ENCODE measurements around the gene VAMP5.
"Not testable (repeated sequence)": the region's sequence is repeated elsewhere in the genome, so short reads cannot be mapped to it uniquely, and the experiment has no call there.

Gene VAMP5

DNA sequence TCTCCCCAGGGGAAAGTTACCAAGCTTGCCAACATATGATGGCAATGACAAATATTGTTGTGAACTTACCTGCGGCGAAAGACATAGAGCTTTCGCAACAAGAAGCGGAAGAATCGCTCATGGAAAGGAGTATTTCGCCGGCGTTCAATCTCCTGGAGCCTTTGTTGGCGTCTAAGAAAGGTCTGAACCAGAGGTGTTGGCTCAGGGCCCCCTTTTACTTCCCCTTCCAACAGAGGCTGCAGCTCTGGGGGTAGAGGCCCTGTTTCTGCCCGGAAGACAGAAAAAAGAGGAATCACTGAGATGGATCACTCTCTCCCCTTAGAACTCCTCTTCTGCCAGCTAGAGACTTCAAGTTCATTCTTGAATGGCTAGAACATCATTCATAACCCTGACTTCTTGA lies 33.7 kb upstream of the VAMP5 start:
- DNase-seq (ENCODE audit: low read depth): no peak

DNA sequence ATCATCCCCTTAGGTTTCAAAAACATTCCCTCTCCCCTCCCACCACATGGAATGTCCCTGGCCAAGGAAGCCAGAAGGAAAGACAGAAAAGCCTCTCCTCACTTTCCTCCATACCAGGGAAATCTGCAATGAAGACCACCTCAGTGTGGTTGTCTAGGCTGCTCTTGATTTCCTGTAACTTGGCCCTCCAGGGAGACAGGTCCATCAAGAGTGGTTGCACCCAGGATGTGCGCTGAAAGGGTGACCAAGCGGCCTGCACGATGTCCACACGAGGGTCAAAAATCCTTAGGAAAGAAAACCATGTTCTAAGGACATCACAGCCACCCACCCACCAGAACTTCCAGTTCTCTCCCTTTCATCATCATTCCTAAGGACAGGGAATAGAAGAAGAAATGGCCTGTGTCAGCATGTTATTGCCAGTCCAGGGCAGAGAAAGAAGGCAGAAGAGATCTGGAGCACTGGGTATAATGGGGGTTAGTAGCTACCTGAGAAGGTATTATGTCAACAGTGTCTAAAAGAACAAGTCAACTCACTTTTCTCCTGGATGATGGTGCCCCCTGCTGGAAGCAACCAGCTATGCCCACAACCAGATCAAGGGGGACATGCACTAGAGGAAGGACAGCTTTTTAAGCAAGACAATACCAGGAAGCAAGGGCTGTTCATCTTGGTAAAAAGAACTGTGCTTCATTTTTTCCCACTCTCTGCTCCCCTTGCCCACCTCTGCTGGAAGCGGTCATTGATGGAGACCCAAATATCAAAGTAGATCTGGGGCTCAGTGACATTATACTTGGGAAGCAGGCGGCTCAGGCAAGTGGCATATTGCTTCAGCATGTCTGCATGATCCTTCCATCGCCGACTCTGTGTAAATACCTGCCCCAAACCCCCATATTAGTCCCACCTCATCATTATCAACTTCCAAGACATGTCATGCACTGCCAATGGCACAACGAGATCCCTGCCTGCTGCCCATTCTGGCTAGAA lies 32.2 kb upstream of the VAMP5 start:
- peak; percentile 68 for DNase-seq (ENCODE audit: low read depth)

DNA sequence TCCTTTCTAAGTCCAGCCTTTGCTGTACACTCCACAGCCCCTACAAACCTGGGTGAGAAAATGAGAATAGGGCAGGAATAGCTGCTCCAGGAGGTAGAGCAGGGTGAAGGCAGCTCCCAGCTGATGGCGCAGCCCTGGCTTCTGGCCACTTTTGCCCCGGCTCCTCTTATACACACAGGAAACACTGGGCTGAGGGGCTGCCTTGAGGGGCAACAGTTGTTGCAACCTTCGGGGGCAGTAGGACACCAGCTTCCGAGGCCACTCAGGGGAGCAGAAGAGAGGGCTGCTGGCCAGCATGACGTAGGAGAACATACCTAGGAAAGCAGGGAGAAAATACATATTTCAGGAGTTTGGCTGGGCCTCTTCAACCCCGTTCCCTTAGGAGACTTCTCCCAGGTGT lies 31.0 kb upstream of the VAMP5 start:
- DNase-seq (ENCODE audit: low read depth): no peak

DNA sequence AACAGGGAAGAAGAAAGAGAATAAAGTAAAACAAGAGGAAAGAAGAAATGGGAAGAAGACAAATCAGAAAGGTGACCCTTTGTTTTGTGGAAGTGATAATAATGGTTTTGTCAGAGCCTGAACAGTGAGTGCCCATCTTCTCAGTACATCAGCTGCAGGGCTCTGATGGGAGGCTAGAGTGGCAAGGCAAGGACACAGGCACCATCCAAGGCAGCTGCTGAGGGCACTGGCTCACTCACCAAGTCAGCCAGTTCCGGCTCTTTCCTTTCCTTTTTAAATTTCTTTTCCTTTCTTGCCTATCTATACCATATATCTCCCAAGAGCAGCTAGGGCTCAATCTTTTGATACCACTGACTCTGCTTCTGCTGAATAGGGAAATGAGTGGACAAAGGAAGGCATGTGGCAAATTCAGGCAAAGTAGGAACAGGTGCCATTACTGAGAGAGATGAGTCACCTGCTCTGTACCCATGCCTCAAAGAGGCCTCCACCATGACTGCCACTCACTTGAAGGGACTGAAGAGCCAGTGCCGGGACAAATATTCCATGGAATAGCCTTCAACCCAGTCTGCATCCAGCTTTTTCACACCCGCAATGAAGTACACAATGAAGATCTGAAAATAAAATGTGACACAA lies 29.1 kb upstream of the VAMP5 start:
- DNase-seq (ENCODE audit: low read depth): no peak

- DNase-seq (ENCODE audit: low read depth): no peak
Observed at GRCh38 chr2:85557130-85557529, 27.1 kb upstream of the VAMP5 start.

GRCh38 chr2:85558160-85558559 lies 26.1 kb upstream of the VAMP5 start:
- DNase-seq (ENCODE audit: low read depth): no peak

DNA sequence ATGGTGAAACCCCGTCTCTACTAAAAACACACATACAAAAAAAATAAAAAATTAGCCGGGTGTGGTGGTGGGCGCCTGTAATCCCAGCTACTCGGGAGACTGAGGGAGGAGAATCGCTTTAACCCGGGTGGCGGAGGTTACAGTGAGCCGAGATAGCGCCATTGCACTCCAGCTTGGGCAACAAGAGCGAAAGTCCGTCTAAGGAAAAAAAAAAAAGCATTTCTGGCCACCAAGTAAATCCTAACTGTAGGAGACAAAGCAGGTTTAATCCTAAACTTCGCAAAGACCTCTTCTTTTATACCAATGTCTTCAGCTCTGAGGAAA lies 23.9 kb upstream of the VAMP5 start:
- not testable (repeated sequence) for DNase-seq (ENCODE audit: low read depth)

GRCh38 chr2:85560812-85561279 lies 23.4 kb upstream of the VAMP5 start:
- DNase-seq (ENCODE audit: low read depth): no peak

DNA sequence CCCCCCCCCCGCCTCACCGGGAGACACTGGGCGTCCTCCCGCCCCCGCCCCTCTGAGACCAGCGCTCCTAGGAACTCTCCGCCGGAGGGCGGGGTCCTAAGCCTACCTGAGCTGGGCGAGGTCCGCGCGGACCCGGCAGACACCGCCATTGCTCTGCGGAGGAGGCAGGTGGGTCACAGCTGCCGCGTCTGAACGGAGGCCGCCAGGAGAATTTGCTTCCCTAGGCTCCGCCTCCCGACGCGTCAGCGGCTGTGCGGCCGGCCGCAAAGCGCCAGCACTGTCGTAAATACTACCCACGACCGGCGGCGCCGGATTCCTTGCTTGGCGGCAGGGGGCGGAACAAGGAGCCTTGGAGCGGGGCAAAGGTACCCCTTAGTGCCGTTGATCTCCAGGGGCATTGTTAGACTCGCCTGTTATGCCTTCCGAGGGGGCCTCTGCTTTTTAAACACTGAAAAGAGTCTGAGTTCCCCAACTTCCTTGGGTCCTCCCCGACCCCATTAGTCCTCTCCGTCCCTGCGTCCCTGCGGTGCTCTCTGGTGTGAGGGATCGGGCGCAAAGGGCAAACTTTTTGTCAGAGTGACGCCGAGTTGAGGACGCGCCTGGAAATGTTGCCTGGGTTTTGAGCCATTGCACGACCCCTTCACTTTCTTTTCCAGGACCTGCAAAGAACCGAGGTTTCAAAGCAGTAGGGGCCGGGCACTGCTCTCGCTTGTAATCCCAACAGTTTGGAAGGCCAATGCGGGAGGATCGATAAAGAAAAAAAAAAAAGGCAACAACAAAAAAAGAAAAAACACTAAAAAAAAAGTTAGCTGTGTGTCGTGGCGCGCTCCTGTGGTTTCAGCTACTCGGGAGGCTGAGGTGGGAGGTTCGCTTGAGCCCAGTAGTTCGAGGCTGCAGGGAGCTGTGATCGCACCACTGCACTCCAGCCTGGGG lies 22.7 kb upstream of the VAMP5 start, which contains the start of gene GGCX:
GGCX (minus strand) TSS at position 214 of the 933 bp plus-strand sequence; CDS start at position 149, 65 bp downstream.
- DNase-seq (ENCODE audit: low read depth): peak; percentile 88

- DNase-seq (ENCODE audit: low read depth): no peak
Observed at GRCh38 chr2:85564144-85564563, 20.1 kb upstream of the VAMP5 start.

GRCh38 chr2:85566265-85566664 lies 18.0 kb upstream of the VAMP5 start:
- no peak for DNase-seq (ENCODE audit: low read depth)

DNA sequence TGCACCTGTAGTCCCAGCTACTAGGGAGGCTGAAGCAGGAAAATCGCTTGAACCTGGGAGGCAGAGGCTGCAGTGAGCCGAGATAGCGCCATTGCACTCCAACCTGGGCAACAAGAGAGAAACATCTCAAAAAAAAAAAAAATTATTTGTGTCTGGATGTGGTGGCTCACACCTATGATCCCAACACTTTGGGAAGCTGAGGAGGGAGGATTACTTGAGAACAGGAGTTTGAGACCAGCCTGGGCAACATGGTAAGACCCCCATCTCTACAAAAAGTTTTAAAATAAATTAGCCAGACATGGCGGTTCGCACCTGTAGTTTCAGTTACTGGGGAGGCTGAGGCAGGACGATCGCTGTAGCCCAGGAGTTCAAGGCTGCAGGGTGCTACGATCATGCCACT lies 8.5 kb upstream of the VAMP5 start:
- DNase-seq (ENCODE audit: low read depth): no peak

GRCh38 chr2:85577063-85577385 lies 7.2 kb upstream of the VAMP5 start:
- no peak for DNase-seq (ENCODE audit: low read depth)

- DNase-seq (ENCODE audit: low read depth): no peak
Observed at GRCh38 chr2:85577386-85578242, 6.6 kb upstream of the VAMP5 start, which contains the start of gene VAMP8. Gene VAMP8 (plus strand): TSS chr2:85577586. CDS start chr2:85577647, 61 bp downstream.

GRCh38 chr2:85578243-85579180 lies 5.7 kb upstream of the VAMP5 start:
- no peak for DNase-seq (ENCODE audit: low read depth)

GRCh38 chr2:85579266-85579935 lies 4.8 kb upstream of the VAMP5 start:
- DNase-seq (ENCODE audit: low read depth): no peak

DNA sequence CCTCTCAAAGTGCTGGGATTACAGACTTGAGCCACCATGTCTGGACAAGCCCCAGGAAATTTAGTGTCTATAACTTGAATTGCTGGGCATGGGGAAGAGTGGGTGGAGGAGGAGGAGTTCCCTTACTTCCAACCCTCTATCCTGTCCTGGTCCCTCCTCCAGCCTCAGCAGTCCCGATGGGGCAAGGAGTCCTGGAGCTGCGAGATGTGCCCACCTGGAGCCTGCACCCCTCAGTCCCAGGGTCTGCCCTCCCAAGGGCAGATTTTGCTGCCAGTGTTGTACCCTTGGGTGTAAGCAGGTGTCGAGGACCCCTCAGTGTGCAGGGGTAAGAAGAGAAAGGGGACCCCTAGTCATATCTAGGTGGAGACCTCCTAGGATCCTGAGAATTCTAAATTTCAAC lies 4.0 kb upstream of the VAMP5 start:
- no peak for DNase-seq (ENCODE audit: low read depth)

DNA sequence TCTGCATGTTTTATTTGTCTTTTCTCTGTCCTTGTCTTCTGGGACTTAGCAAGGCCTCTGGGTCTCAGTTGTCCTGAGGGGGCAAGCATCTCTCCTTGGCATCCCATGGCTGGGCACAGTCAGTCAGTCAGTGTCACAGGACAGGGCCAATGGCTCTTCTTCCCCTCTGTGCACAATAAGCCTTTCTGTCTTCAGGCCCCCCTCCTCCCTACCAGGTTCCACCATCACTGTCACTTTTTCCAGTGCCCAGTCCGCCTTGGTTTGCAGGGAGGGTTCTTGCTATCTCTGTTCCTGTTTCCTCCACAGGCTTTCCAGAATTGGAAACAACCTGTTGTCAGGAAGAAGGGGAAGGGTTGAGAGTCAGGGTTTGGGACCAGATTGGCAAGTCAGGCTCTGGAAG lies 1.7 kb upstream of the VAMP5 start:
- no peak for DNase-seq (ENCODE audit: low read depth)

GRCh38 chr2:85583667-85584353 lies 421 bp upstream of the VAMP5 start:
- no peak for DNase-seq (ENCODE audit: low read depth)

Data from CMK (cell line).